Measurements from ENCODE around the gene ZDHHC8. TPM values are rescaled to one million over a fixed set of nuclear protein-coding genes. Genes with fewer than 3 reads are reported as not detected.
"Not testable (repeated sequence)": the region's sequence is repeated elsewhere in the genome, so short reads cannot be mapped to it uniquely, and the experiment has no call there.

ZDHHC8 gene
- total RNA-seq, 1 experiment from 2014 or later, result 19.6 TPM

GRCh38 chr22:20157430-20158183 lies 26.0 kb downstream of the ZDHHC8 start:
- no peak for DNase-seq (ENCODE audit: low read depth)

- no peak for DNase-seq (ENCODE audit: low read depth)
These were observed 26.9 kb downstream of the ZDHHC8 start for GRCh38 chr22:20158391-20159036.

GRCh38 chr22:20159076-20159475 lies 27.5 kb downstream of the ZDHHC8 start:
- no peak for DNase-seq (ENCODE audit: low read depth)

GRCh38 chr22:20159531-20159930 lies 27.9 kb downstream of the ZDHHC8 start:
- DNase-seq (ENCODE audit: low read depth), result not testable (repeated sequence)

- DNase-seq (ENCODE audit: low read depth), result no peak
These were observed 28.4 kb downstream of the ZDHHC8 start for GRCh38 chr22:20160041-20160440.

- DNase-seq (ENCODE audit: low read depth), result no peak
These were observed 33.3 kb downstream of the ZDHHC8 start for GRCh38 chr22:20164863-20165262.

GRCh38 chr22:20165421-20165820 lies 33.8 kb downstream of the ZDHHC8 start:
- no peak for DNase-seq (ENCODE audit: low read depth)

- no peak for DNase-seq (ENCODE audit: low read depth)
These were observed 34.3 kb downstream of the ZDHHC8 start for GRCh38 chr22:20165913-20166312.

- DNase-seq (ENCODE audit: low read depth), result no peak
These were observed 35.1 kb downstream of the ZDHHC8 start for GRCh38 chr22:20166703-20167102.

- DNase-seq (ENCODE audit: low read depth), result no peak
These were observed 36.2 kb downstream of the ZDHHC8 start for GRCh38 chr22:20167643-20168322.

GRCh38 chr22:20169253-20169822 lies 37.7 kb downstream of the ZDHHC8 start:
- no peak for DNase-seq (ENCODE audit: low read depth)

- DNase-seq (ENCODE audit: low read depth), result no peak
These were observed 38.6 kb downstream of the ZDHHC8 start for GRCh38 chr22:20170170-20170569.

- DNase-seq (ENCODE audit: low read depth), result no peak
These were observed 39.9 kb downstream of the ZDHHC8 start for GRCh38 chr22:20171288-20172140.

- no peak for DNase-seq (ENCODE audit: low read depth)
These were observed 40.6 kb downstream of the ZDHHC8 start for GRCh38 chr22:20172141-20172613.

GRCh38 chr22:20173246-20173645 lies 41.6 kb downstream of the ZDHHC8 start:
- DNase-seq (ENCODE audit: low read depth), result no peak

GRCh38 chr22:20173772-20174171 lies 42.2 kb downstream of the ZDHHC8 start:
- DNase-seq (ENCODE audit: low read depth), result no peak

- no peak for DNase-seq (ENCODE audit: low read depth)
These were observed 43.4 kb downstream of the ZDHHC8 start for GRCh38 chr22:20174785-20175596.

- DNase-seq (ENCODE audit: low read depth), result no peak
These were observed 43.9 kb downstream of the ZDHHC8 start for GRCh38 chr22:20175597-20175900.

GRCh38 chr22:20176421-20177085 lies 44.9 kb downstream of the ZDHHC8 start:
- no peak for DNase-seq (ENCODE audit: low read depth)
